HG03469 (cell line): Measurements from ENCODE around the gene CFAP46.
"Not testable (repeated sequence)": the region's sequence is repeated elsewhere in the genome, so short reads cannot be mapped to it uniquely, and the experiment has no call there.

ENCODE experiments used
- ATAC-seq: cut with Tn5 transposase; IDR thresholded peaks from one replicate; pipeline ENCODE4 v1.9.1; 2021; ENCODE audit warnings: mild to moderate bottlenecking, moderate library complexity, moderate number of reproducible peaks; ENCODE audit not compliant: unreplicated experiment

The CFAP46 gene

DNA sequence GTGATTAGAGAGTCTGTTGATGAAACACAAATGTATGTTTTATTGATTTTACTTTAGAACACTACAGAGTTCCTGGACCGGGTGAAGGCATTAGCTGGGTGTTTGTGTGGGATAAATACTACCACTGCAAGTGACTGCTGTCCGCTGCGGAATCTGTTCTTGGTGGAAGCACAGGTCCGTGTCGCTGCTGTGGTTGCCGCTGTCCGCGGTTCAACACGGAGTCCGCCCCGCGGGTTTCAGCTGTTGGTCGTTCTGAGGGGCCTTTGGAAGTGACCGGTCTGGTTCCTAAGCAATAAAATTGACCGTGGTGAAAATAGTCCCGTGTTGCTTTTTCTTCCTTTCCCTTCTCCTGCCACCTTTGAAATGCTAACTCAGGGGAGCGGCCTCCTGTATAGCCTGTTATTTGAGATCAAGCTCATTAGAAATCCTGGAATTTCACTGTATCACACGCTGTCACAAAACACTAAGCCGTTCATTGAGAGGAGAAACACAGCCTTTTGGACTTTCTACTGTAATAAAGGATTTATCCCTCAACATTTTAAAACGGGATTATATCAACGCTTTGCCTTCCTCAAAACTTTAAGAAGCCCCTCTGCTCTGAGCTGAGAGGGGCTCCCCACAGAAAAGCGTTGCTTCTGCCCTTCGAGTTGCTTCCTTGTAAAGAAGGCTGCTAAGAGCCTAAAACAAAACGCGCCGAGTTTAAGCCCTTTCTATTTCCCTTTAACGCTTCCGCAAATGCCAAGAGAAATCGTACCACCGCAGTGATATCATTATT is 159.0 kb downstream of the CFAP46 start:
- ATAC-seq = no peak

DNA sequence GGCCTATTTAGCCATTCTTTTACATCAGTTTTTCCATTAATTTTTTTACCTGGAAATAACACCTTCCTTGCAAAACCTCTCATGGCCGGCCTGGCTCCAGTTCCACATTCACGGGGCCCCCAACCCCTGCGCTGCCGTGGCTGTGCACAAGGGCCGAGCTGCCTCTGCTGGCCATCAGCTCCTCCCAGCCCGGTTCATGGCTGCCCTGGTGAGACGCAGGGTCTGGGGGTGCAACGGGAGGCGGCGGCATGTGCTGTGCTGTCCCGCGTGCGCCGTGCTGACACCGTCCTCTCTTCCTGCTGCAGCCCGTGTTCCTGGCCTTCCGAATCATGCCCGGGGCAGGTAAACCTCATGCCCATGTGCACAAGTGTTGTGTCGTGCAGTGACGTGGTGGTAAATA is 160.8 kb downstream of the CFAP46 start:
- no peak for ATAC-seq

DNA sequence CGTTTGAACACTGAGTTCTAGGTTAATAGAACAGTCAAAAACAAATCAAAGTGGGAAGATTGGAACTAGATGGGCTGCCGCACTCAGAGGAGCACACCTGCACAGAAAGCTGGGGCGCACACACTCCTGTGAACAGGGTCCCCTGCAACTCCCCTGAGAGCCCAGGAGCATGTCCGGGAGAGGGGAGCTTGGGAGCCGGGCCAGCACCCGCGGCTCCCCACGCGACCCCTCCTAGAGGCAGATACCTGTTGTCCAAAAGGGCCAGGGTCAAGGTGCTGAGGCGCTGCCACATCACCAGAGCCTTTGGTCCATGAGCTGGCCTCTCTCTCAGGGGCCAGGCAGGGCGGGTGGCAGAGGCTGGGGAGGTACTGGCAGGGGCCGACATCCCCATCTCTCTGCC is 162.0 kb downstream of the CFAP46 start:
- ATAC-seq = no peak

DNA sequence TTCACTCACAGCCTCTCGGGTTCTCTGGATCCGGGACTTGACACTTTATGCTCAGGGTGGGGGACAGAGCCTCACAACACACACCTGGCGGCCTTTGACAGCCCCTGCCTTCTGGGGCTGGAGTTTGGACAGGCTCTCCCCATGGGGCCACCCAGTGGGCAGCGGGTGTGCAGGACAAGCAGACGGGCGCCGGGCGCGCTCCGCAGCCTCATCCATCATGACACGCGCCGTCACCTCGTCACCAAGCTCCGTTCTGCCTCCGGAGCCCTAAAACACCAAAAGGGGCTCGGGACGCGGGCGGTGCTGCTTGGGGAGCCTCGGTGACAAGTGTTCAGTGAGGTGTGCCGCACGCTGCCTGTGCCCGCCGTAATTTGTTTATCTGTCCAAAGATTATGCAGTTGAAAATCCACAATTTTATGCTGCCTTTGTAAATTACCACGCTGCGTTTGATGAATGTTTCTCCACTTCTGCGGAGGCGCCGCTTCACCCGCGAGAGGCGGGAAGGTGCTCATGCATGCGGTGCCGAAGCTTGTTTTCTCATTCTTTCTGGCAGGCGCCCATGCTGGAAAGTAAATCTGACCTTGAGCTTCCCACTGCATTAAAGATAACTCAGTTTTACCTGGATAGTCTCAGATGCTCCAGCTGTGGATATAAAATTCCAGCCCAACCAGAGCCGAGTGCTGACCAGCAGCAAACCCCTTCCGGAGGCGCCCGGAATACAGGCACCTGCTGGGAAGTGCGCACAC is 162.6 kb downstream of the CFAP46 start:
- ATAC-seq = no peak

DNA sequence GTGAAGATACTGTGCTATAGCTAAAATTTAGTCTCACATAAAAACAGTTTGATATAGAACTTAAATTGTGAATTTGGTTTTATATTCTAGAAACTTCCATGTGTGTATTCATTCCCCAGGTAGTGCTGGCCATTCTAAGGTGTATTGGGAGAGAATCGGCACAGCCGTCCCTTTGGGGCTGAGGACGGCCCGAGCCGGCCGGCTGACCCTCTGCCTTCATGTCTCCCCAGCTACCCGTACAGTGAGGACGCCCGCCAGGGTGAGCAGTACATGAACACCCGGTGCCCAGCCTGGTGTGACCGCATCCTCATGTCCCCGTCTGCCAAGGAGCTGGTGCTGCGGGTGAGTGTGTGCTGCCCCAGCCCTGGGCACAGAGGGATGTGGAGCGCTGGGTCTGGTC is 164.9 kb downstream of the CFAP46 start:
- no peak for ATAC-seq

DNA sequence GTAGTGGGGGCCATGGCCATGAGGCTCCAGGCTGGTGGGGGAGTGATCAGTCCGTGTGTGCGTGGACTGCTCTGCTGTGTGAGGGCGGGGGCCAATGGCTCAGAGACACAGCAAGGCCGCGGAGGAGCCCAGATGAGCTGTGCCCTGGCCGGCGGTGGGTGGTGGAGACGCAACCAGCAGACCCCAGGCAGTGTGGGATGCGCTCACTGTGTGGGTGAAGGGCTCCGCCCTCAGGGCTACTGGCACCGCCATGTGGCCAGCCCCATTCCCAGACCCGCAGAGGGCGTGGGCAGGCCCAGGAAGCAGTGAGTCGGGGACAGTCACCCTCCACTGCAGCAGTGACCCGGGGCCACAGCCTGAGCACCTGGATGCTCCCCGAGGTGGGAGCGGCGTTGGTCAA is 165.5 kb downstream of the CFAP46 start:
- no peak for ATAC-seq

DNA sequence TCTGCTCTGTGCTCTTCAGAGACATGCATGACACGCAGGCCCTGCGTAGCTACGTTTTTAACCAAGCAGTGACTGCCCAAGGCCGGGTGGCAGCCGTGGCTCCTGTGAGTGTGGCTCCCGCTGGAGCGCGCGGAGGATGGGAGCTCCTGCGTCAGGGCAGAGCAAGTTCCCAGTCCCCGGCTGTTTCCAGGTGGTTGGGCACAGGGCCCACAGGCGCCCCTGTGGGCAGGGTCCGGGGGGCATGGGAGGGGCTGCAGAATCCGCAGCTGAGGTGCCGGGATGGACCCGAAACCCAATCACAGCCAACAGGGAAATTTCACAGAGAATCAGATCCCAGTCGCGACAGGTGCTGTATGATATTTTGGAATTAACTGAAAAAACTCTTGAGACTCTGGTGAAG is 166.2 kb downstream of the CFAP46 start:
- ATAC-seq = no peak

DNA sequence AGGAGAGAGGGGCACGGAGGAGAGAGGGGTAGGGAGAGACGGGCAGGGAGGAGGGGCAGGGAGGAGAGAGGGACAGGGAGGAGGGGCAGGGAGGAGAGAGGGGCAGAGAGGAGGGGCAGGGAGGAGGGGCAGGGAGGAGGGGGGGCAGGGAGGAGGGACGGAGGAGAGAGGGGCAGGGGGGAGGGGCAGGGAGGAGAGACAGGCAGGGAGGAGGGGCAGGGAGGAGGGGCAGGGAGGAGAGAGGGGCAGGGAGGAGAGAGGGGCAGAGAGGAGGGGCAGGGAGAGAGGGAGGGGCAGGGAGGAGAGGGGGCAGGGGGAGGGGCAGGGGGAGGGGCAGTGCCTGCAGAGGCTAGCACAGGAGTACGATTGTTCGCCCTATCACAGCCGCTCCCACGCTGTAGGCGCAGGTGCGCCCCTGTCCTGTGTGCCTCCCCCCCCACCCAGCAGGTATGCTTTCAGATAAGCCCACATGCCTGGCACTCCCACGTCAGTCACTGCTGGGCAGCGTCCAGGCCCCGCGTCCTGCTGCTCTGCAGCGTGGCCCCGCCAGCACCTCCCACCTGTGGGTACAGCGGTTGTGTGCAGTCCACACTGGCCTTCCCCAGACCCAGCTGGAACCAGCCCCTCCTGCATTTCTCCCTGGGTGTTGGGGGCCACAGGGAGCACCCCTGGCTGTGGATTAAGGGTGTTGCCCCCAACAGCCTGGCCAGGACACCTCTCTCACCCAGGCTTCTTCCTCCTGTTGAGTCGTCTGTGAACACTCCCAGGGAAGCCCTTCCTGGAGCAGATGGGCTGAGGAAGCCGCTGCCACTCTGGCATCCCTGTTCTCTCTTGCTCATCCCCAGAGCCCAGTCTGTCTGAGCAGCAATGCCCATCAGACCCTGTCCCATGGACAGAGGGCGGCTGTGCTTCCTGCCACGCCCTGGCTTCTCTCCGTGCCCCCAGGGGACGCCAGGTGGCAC is 167.2 kb downstream of the CFAP46 start:
- no peak for ATAC-seq

DNA sequence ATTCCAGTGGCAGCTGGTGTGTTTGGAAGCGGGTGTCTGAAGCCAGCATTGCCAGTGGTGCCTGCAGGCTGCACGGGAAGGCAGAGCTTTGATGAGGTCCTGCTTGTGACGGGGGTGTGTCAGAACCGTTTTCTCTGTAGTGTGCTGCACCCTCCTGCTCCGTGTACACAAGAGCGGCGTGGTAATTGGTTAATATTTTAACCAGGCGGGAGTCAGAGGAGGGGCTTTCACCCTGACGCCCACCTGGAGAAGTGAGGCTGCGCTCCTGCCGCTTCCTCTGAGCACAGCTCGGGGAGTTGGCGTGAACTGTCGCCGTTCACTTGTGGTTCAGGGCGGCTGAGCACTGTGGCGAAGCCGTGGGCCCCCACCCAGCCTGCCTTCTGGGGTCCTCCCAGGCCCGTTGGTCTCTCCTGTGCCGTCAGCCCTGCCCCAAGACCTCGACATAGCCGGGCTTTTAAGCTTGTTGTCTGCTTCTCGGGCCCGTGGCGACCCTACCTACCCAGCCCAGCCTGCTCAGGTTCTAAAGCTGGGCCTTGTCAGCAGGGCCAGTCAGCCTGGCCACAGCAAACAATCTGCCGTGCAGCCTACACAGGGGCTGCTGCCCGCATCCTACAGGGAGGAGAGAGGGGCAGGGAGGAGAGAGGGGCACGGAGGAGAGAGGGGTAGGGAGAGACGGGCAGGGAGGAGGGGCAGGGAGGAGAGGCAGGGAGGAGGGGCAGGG is 168.0 kb downstream of the CFAP46 start:
- no peak for ATAC-seq

DNA sequence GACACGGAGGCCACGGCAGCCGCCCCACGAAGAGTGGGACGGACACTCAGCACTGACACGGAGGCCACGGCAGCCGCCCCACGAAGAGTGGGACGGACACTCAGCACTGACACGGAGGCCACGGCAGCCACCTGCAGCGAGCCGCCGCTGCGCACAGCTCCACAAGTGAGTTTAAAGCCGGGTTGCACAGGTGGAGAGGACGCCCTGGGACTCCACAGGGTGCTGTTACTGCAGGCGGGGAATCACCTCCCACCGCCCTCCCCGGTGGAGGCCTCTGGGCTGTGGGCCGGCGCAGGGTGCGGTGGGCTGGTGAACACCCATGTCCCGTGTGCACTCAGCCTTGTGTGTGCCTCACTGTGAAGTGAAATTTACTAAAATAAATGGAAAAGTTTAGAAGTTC is 169.6 kb downstream of the CFAP46 start:
- ATAC-seq = not testable (repeated sequence)

DNA sequence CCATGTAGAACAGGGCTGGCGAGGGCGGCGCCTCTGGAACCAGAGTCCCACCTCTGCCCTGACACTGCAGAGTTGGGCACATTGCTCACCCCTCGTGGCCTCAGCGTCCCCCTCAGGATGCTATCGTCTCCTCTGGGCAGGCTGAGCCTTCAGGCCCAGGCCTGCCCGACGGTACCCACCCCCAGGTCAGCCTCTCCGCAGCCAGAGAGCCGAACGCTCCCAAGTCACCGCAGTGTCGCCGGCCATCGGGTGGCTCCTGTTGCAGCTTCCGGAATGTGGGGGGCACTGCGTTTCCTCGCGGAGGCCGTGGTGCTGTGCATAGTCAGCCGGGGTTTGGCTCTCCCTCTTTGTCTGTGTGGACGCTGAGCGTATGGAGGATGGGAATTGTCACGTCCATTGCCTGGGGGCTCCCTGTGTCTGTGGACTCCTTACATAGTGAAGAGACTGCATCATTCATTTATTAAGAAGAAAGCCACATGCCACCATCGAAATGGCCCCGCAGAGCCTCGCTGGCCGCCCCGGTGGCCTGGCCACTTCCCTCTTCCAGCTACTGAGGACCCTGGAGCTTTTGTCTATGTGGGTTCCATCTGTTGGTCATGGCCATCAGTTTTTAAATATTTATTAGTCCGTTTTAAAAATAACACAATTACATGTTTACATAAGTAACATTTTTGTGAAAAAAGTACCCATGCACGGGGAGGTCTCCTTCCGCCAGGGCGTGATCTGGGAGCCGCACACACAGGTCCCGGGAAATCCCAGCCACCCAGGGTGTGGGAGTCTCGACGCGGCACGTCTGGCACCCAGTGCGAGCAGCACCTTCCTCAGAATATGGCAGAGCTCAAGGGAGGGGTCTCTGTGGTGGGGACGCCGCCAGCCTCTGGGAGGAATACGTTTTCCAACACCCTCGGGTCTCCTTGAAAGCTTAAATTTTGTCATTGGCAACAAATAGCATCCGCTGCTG is 172.0 kb downstream of the CFAP46 start:
- no peak for ATAC-seq

DNA sequence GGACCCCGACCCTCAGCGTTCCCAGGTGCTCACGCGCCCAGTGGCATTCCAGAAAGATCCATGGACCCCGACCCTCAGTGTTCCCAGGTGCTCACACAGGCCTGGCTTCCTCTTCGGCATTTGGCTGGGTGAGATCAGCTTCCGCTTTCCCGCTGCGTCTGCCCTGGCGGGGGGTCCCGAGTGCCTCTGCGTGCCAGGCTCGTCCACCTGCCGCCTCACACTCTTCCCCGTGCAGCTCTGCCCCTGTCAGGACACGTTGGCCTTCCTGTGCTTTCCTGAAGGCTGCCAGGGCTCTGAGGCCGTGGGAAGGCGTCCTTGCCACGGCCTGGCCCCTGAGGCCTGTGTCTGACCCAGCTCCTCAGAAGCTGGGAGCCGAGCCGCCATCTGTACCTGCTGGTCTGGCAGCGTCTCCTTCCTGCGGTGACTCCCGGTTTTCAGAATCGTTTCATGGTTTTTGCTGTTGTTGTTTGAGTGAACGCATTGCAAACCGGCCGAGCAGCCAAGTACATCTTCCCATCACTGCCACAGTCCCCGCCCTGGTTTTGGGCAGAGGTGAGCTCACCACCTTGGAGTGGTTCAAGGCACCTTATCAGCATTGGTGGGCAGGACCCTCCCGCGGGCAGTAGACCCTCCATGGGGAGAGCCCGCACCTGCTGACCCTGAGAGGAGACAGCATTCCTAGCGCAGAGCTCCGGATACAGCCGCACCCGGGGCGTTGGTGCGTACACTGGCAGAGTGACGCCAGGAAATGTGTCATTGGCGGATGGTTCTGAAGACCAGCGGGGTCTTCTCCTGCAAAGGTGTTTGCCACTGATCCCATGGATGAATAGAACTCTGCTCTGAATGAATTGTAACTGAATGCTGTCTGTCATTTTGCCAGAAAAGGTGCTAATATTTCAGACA is 173.8 kb downstream of the CFAP46 start:
- ATAC-seq = no peak

DNA sequence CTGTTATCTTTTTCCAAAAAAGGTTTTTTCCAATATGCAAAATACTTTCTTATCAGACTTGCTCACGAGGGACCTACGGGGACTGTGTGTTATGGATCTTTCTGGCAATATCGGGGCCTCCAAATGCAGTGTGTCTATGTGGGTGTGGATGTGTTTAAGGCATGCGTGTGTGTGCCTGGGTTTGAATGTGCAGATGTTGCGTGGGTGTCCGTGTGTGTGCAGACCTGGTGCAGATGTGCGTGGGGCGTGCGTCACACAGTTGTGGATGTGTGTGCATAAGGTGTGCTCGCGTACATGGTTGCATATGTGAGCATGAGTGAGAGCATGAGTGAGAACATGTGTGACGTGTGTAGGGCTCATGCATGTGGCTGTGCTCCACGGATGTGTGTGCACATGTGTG is 176.1 kb downstream of the CFAP46 start:
- ATAC-seq = no peak

DNA sequence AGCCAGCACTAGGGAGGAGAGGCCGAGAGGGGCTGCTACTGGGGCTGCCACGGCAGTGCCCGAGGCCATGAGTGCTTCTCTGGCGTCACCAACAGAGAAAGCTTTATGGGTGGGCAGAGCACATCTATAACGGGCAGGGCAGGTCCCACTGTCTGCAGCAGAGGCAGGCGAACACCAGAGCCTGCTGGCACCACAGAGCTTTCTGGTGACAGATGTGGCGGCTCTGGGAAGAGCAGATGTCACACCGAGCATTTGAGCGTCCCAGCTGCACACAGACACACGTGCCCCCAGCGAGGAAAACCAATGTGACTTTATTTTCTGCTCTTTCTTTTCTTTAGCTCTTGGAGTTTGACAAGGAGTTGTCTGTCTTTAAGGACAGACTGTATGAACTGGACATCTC is 176.9 kb downstream of the CFAP46 start:
- no peak for ATAC-seq

DNA sequence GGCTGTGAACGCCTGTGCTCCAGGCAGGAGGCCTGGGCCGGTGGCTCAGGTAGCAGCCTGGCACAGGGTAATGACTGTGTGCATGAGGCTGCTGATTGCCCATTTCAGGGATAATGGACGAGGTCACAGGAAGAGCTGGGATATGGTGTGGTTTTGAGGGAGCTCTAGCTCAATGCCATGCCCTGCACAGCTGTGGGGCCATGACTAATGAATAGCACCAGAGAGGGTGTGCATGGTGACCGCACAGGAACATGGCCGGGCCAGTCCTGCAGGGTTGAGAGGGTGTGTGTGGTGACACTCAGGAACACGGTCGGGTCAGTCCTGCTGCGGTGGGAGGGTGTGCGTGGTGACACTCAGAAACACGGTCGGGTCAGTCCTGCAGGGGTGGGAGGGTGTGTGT is 178.3 kb downstream of the CFAP46 start:
- ATAC-seq = no peak

DNA sequence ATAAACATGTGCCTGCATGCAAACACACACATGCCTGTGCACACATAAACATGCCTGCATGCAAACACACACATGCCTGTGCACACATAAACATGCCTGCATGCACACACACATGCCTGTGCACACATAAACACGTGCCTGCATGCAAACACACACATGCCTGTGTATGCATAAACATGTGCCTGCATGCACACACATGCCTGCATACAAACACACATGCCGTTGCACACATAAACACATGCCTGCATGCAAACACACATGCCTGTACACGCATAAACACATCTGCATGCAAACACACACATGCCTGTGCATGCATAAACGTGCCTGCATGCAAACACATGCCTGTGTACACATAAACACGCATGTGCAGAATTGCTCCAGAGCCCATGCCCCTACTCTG is 178.8 kb downstream of the CFAP46 start:
- no peak for ATAC-seq

DNA sequence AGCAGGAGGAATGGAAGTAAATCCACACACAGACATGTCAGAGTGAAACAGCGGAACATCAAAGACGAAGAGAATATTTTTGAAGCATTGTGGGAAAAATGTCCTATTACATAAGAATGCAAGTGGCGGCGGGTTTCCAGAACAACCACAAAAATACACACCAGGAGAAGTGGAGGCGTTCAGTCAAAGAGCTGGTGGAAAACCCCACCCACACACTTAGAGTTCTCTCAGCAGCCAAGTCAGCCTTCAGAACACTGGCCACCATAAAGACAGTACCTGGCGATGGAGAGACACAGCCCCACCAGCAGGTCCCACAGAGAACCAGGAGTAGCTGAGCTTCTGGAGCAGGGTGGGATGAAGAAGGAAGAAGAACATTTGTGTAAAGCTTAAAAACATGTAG is 180.1 kb downstream of the CFAP46 start:
- no peak for ATAC-seq

DNA sequence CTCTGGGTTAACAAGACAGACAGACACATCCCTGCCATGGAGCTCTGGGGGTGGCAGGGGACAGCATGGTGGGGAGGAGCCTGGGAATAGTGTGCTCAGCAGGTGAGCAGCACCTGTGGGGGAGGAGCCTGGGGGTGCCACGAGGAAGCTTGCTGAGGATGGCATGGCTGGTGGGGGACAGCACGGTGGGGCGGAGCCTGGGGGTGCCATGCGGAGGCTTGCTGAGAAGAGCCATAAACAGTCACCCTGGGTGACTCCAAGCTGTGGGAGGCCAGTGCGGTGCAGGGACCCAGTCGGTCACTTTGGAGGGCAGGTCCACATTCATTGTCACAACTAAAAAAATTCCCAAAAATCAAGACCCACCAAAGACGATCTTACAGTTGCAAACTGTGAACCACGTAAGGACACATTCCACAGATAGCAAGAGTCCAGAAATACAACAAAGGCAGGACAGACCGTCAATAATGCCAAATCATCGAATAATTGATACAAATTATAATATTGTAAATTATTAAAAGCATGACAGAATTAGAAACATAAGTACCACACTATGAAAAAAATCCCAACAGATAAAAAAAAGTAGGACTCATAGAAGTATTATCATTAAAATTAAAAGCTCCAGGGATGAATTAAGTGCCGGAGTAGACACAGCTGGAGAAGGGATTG is 180.8 kb downstream of the CFAP46 start:
- ATAC-seq = no peak
